Neural cell (in vitro differentiated cells): ENCODE results near the gene SECISBP2. TPM values are rescaled to one million over a fixed set of nuclear protein-coding genes. Genes with fewer than 3 reads are reported as not detected.

Experiments
- H2AFZ ChIP-seq: fragments of 200-600, 300-800 bp; sonication (generic), shearing (Covaris generic); 2 replicates; pipeline ENCODE4 v1.6.0; 2014; ENCODE audit warnings: low read depth, mild to moderate bottlenecking, antibody characterized with exemption, low read length, moderate library complexity
- H3F3A ChIP-seq: fragments of 200-600 bp; shearing (Covaris generic); 2 replicates; pipeline ENCODE4 v1.6.1; 2016; ENCODE audit warnings: mild to moderate bottlenecking, moderate library complexity, mixed read lengths, antibody characterized with exemption, low read length; ENCODE audit not compliant: insufficient read depth, poor library complexity, severe bottlenecking
- H3K27ac ChIP-seq: fragments of 200-600, 300-800 bp; sonication (generic), shearing (Covaris generic); 2 replicates; pipeline ENCODE4 v1.5.1; 2014; ENCODE audit warnings: mild to moderate bottlenecking, low read length, moderate library complexity
- H3K27me3 ChIP-seq: fragments of 300-800, 200-600 bp; sonication (generic), shearing (Covaris generic); 2 replicates; pipeline ENCODE4 v1.6.0; 2014; ENCODE audit warnings: mild to moderate bottlenecking, low read depth, low read length, moderate library complexity; ENCODE audit not compliant: insufficient read depth
- H3K36me3 ChIP-seq: fragments of 300-800, 200-600 bp; sonication (generic), shearing (Covaris generic); 2 replicates; pipeline ENCODE4 v1.5.1; 2014; ENCODE audit warnings: mild to moderate bottlenecking, antibody characterized with exemption, low read length, moderate library complexity; ENCODE audit not compliant: insufficient read depth
- H3K4me2 ChIP-seq: fragments of 300-800, 200-600 bp; sonication (generic), shearing (Covaris generic); 2 replicates; pipeline ENCODE4 v1.6.0; 2014; ENCODE audit warnings: mild to moderate bottlenecking, low read length
- H3K4me3 ChIP-seq: fragments of 300-800, 200-600 bp; sonication (generic), shearing (Covaris generic); 2 replicates; pipeline ENCODE4 v1.5.1; 2014; ENCODE audit warnings: mild to moderate bottlenecking, low read length, moderate library complexity
- H3K79me2 ChIP-seq: fragments of 200-600 bp; shearing (Covaris generic); replicated peaks from 2 replicates; pipeline ENCODE4 v1.6.0; 2014; ENCODE audit warnings: mild to moderate bottlenecking, low read length, moderate library complexity; ENCODE audit not compliant: insufficient read depth
- H3K9ac ChIP-seq: fragments of 300-800, 200-600 bp; sonication (generic), shearing (Covaris generic); 2 replicates; pipeline ENCODE4 v1.6.1; 2016; ENCODE audit warnings: mild to moderate bottlenecking, low read length, mixed read lengths
- H3K9me2 ChIP-seq: fragments of 200-600 bp; shearing (Covaris generic); 2 replicates; pipeline ENCODE4 v1.6.1; 2016; ENCODE audit warnings: mild to moderate bottlenecking, low read length, mixed read lengths; ENCODE audit not compliant: insufficient read depth
- H3K9me3 ChIP-seq: fragments of 200-600, 300-800 bp; sonication (generic), shearing (Covaris generic); 2 replicates; pipeline ENCODE4 v1.6.1; 2016; ENCODE audit warnings: mild to moderate bottlenecking, mixed run types, low read length, moderate library complexity, mixed read lengths
- H4K20me1 ChIP-seq: fragments of 200-600 bp; shearing (Covaris generic); 2 replicates; pipeline ENCODE4 v1.6.1; 2016; ENCODE audit warnings: mild to moderate bottlenecking, mixed run types; ENCODE audit not compliant: insufficient read depth
- EP300 ChIP-seq: fragments of 450-650 bp; conservative IDR thresholded peaks from 2 replicates; pipeline ENCODE4 v1.6.1; 2014; ENCODE audit warnings: antibody characterized with exemption, mild to moderate bottlenecking, moderate library complexity; ENCODE audit not compliant: poor library complexity, severe bottlenecking
- EZH2 ChIP-seq: fragments of 200-600, 300-800 bp; shearing (Covaris generic), sonication (generic); IDR thresholded peaks from 2 replicates; pipeline ENCODE4 v1.6.1; 2014; ENCODE audit warnings: antibody characterized with exemption, low read length, borderline replicate concordance, mild to moderate bottlenecking; ENCODE audit not compliant: insufficient read depth, poor library complexity, severe bottlenecking
- MXI1 ChIP-seq: fragments of 450-650 bp; conservative IDR thresholded peaks from 2 replicates; pipeline ENCODE4 v1.6.1; 2014; ENCODE audit warnings: antibody characterized with exemption, mild to moderate bottlenecking; ENCODE audit not compliant: poor library complexity, severe bottlenecking
- POLR2AphosphoS5 ChIP-seq: IDR thresholded peaks from 2 replicates; pipeline ENCODE4 v1.6.1; 2012
- RAD21 ChIP-seq: fragments of 450-650 bp; conservative IDR thresholded peaks from 2 replicates; pipeline ENCODE4 v1.6.1; 2014; ENCODE audit warnings: antibody characterized with exemption, mild to moderate bottlenecking, moderate library complexity
- SMC3 ChIP-seq: fragments of 450-650 bp; conservative IDR thresholded peaks from 2 replicates; pipeline ENCODE4 v1.6.1; 2014; ENCODE audit warnings: antibody characterized with exemption, mild to moderate bottlenecking, moderate library complexity; ENCODE audit not compliant: poor library complexity
- TAF1 ChIP-seq: IDR thresholded peaks from 2 replicates; pipeline ENCODE4 v1.6.1; 2012; ENCODE audit warnings: low read depth
- polyA plus RNA-seq: library from polyadenylated mRNA; depleted of rRNA; stranded (reverse); fragments of >200 nt; gene quantifications from 2 replicates; pipeline ENCODE4 v1.2.3, GENCODE V29; 2014
- TF ChIP-seq, protein P1 (sequence below): fragments of 450-650 bp; IDR thresholded peaks from 2 replicates; pipeline ENCODE4 v1.5.1; 2014; ENCODE audit warnings: antibody characterized with exemption, mild to moderate bottlenecking, moderate library complexity; ENCODE audit not compliant: poor library complexity, severe bottlenecking
- TF ChIP-seq, protein P2 (sequence below): IDR thresholded peaks from 2 replicates; pipeline ENCODE4 v1.6.1; 2012; ENCODE audit warnings: borderline replicate concordance

The SECISBP2 gene
- polyA plus RNA-seq, 1 donor from 2014 or later: 121 TPM

GRCh38 chr9:89390068-89390555 is 71.8 kb downstream of the SECISBP2 start:
- H3K36me3 ChIP-seq: peaks cover 14% of the 10 kb centered on the region
- H3K9me3 ChIP-seq: no peaks in the 10 kb centered on the region
- no peak overlapping the region for H3K4me2 ChIP-seq
- TF ChIP-seq, protein P1, sequence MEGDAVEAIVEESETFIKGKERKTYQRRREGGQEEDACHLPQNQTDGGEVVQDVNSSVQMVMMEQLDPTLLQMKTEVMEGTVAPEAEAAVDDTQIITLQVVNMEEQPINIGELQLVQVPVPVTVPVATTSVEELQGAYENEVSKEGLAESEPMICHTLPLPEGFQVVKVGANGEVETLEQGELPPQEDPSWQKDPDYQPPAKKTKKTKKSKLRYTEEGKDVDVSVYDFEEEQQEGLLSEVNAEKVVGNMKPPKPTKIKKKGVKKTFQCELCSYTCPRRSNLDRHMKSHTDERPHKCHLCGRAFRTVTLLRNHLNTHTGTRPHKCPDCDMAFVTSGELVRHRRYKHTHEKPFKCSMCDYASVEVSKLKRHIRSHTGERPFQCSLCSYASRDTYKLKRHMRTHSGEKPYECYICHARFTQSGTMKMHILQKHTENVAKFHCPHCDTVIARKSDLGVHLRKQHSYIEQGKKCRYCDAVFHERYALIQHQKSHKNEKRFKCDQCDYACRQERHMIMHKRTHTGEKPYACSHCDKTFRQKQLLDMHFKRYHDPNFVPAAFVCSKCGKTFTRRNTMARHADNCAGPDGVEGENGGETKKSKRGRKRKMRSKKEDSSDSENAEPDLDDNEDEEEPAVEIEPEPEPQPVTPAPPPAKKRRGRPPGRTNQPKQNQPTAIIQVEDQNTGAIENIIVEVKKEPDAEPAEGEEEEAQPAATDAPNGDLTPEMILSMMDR: no peak
- TF ChIP-seq SMC3 (no peak), RAD21 (no peak), POLR2AphosphoS5 (no peak), MXI1 (no peak), EZH2 (no peak), TAF1 (no peak)
- H3K27ac ChIP-seq: no peak overlapping the region
- H4K20me1 ChIP-seq: no peaks in the 10 kb centered on the region
- H3K9me2 ChIP-seq: no peaks in the 10 kb centered on the region
- no peaks in the 10 kb centered on the region for H3K79me2 ChIP-seq
- no peak overlapping the region for H2AFZ ChIP-seq
- no peaks in the 10 kb centered on the region for H3F3A ChIP-seq
- no peak overlapping the region for H3K9ac ChIP-seq
- H3K27me3 ChIP-seq: no peaks in the 10 kb centered on the region
- no peak overlapping the region for H3K4me3 ChIP-seq

GRCh38 chr9:89390578-89391116 is 72.3 kb downstream of the SECISBP2 start:
- Histone ChIP-seq H3K4me3 (no peak overlapping the region), H2AFZ (no peak overlapping the region), H3K79me2 (no peaks in the 10 kb centered on the region), H3F3A (no peaks in the 10 kb centered on the region), H4K20me1 (no peaks in the 10 kb centered on the region), H3K27ac (no peak overlapping the region), H3K9me3 (no peaks in the 10 kb centered on the region), H3K9me2 (no peaks in the 10 kb centered on the region), H3K4me2 (no peak overlapping the region), H3K27me3 (no peaks in the 10 kb centered on the region), H3K9ac (no peak overlapping the region), H3K36me3 (peaks cover 14% of the 10 kb centered on the region)
- TF ChIP-seq TAF1 (no peak), EZH2 (no peak), EP300 (no peak), MXI1 (no peak), RAD21 (no peak), POLR2AphosphoS5 (no peak), SMC3 (no peak)
- TF ChIP-seq, protein P2, sequence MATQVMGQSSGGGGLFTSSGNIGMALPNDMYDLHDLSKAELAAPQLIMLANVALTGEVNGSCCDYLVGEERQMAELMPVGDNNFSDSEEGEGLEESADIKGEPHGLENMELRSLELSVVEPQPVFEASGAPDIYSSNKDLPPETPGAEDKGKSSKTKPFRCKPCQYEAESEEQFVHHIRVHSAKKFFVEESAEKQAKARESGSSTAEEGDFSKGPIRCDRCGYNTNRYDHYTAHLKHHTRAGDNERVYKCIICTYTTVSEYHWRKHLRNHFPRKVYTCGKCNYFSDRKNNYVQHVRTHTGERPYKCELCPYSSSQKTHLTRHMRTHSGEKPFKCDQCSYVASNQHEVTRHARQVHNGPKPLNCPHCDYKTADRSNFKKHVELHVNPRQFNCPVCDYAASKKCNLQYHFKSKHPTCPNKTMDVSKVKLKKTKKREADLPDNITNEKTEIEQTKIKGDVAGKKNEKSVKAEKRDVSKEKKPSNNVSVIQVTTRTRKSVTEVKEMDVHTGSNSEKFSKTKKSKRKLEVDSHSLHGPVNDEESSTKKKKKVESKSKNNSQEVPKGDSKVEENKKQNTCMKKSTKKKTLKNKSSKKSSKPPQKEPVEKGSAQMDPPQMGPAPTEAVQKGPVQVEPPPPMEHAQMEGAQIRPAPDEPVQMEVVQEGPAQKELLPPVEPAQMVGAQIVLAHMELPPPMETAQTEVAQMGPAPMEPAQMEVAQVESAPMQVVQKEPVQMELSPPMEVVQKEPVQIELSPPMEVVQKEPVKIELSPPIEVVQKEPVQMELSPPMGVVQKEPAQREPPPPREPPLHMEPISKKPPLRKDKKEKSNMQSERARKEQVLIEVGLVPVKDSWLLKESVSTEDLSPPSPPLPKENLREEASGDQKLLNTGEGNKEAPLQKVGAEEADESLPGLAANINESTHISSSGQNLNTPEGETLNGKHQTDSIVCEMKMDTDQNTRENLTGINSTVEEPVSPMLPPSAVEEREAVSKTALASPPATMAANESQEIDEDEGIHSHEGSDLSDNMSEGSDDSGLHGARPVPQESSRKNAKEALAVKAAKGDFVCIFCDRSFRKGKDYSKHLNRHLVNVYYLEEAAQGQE: no peak
- TF ChIP-seq, protein P1: no peak
